HG03095 (cell line): ENCODE data around the gene NECAB3.
"Not testable (repeated sequence)": the region's sequence is repeated elsewhere in the genome, so short reads cannot be mapped to it uniquely, and the experiment has no call there.

ENCODE experiments used
- ATAC-seq: cut with Tn5 transposase; IDR thresholded peaks from one replicate; pipeline ENCODE4 v1.9.1; 2021; ENCODE audit warnings: moderate library complexity; ENCODE audit not compliant: unreplicated experiment

The NECAB3 gene

DNA sequence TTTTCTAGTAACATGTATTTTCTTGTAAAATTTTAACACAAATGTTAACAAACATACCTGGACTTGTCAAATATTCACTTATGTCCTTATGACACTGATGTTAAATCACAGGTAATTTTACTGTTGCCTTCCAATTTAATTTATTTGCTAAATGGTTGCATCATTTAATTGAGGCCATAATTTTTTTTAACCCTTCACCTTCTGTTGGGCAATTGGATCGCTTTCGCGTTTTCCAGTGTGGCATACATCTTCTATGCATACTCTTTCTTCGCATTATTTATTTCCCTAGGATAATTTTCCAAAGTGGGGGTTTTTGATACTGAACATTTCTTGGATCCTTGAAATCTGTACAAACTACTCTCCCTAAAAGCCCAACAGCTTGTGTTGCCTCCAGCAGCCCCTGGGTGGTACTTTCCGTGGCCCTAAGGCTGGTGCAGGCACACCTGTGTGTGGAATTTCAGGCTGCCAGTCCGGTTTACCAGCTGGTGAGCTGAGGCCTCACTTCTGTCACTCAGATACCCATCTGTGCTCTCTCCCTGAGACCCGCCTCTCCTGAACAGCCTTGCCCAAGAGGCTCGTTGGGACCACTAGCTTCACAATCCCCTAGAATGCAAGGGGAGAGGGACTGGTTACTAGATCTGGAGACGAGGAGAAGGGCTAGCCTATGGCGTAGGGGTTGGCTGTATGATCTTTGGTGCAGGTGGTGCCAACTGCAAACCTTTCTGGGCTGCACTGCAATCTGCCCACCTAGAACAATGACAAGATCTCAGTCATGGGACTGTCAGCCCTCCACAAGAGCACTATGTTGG is 23.3 kb downstream of the NECAB3 start:
- ATAC-seq = no peak

DNA sequence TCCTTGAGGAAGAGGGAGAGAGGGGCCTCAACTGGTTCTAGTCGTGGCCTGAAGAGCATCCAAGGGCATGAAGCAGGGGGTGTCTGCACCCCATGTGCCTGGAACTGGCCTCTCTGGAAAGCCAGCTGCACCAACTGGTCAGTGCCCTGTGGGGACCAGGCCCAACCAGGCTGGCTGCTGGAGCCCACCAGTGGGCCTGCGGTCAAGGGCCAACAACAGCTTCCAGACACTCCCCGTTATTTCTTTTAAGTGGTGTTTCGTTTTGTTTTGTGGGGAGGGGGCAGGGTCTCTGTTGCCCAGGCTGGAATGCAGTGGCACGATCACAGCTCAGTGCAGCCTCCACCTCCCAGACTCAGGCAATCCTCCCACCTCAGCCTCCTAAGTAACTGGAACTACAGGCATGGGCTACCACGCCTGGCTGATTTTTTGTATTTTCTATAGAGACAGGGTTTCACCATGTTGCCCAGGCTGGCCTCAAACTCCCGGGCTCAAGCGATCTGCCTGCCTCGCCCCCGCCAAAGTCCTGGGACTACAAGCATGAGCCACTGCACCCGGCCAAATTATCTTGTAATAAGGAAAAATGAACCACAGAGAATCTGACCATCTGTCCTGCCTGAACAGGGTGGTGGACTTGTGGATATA is 24.0 kb downstream of the NECAB3 start:
- no peak for ATAC-seq

DNA sequence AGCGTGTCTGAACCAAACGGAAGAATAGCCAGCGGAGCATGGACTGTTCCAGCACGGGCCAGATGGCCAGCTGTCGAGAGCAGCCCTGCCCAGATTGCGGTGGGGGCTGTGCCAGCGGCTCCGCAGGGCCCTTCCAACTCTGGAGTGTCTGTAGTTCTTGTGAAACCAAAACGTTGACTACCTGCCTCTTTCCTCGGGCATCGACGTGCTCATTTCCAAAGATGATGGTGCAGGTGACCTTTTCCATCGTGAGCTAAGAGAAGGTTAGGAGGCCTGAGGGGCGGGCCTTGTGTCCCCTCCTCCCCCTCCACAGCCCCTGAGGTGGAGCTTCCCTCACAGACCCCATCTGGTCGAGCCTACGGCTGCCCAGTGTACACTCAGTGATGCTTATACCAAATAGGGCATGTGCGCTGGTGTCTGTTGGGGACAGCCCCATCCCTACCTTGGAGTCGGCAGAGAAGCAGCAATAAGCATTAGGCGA is 25.0 kb downstream of the NECAB3 start:
- no peak for ATAC-seq

DNA sequence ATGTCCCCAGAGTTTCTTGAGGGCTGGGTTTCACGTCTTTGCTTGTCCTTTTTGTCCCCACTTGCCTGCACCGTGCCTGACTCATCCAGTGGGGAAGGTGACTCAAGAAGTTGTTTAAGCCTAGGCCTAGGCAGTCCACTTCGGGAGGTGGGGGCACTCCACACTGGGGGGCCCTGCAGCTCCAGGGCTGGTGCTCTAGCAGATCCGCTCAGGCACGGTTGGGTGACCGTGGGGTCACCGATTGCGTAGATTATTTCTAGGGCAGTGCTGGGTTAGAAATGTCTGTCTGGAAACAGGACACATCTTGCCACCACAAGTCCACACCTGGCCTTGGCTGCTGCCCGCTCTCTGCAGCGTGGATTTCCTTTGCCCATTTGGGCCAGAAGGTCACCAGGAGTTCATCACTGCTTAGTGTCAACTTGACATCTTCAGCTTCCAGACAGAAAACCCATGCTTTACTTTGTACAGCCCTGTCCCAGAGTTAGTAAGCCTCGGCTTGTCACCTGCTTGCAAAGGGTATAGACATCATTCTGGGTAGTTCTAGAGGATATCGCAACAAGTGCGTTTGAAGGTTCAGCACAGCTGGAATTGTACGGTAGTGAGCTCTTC is 25.7 kb downstream of the NECAB3 start:
- no peak for ATAC-seq

DNA sequence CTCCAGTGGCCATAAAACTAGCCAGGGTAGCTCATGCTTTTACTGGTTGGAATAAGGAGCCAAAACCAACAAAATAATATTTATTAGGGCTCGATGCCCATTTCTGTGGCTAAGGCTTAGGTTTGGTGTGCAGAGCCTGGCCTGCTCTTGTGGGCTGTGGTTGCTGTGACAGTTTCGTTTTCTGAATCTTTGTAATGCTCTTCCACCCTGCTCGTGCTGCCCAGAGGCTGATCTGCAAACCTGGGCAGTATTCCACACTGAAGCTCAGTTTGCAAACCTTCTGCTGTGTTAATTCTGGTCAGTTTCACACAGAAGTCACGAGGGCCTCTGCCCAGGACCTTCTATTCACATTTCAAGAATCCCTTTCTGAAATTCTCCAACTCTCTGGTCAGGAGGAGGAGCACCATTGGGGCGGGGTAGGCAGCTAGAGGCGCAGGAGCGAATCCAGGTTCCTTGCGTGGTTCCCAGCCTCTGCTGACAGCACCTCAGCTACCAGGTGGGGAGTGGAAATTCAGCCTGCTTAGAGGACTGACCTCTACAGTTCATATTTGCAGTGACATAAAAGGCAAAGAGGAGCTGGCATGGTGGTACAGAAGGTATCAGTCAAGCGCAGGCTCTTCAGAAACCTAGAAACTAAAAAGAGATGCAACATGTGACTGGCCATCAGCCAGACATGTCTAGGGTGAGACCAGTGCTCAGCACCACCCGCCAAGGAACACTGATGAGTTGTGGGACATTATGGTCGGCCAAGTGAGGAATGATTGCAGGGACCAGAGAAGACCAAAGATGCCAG is 26.4 kb downstream of the NECAB3 start:
- no peak for ATAC-seq

DNA sequence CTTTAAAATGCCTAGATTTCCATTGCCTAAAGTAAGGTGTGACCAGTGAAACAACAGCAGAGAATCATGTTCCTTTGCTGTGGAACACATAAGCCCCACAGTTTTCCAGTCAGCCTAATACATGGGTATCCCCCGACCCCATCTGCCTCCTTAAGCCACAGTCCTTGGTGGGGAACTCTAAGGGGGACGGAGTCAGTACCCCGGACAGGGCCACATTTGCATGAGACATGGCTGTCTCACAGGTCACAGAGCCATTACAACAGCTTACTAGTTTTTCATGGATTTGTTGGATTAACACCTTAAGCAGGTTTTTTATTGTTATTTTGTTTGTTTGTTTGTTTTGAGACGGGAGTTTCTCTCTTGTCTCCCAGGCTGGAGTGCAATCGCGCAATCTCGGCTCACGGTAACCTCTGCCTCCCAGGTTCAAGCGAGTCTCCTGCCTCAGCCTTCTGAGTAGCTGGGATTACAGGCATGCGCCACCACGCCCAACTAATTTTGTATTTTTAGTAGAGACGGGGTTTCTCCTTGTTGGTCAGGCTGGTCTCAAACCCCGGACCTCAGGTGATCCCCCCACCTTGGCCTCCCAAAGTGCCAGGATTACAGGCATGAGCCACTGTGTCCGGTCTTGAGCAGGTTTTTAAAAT is 27.1 kb downstream of the NECAB3 start:
- ATAC-seq = not testable (repeated sequence)

DNA sequence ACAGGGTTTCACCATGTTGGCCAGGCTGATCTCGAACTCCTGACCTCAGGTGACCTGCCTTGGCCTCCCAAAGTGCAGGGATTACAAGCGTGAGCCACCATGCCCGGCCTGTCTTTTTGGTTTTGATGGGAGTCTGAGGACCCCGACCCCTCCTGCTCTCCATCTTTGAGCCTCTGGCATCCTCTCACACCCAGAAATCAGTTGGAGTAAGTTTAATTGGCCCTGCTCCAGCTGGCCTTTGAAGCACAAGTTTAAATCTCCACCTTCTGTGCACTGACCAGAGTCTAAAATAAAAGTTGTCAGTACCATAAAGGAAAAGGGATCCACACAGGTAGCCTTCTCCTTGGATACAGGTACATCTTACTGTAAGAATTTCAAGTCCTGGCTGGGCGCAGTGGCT is 28.0 kb downstream of the NECAB3 start:
- no peak for ATAC-seq

DNA sequence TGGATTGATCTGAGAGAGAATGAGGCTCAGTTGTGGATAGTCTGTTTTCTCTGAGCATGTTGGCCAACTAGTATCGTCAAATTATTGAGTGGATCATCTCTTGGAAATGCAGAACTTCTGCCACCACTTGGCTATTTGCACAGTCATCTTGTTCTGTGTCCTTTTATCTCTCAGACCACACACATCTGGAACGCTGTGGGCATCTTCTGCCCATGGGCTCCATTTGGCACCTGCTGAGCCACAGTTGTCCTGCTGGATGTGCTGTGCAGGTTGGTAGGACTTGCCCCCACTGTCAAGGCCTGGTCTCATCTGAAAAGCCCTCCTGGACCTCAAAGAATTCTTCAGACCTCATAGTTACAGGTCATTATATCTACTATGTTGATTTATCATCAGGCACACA is 28.8 kb downstream of the NECAB3 start:
- ATAC-seq = no peak

DNA sequence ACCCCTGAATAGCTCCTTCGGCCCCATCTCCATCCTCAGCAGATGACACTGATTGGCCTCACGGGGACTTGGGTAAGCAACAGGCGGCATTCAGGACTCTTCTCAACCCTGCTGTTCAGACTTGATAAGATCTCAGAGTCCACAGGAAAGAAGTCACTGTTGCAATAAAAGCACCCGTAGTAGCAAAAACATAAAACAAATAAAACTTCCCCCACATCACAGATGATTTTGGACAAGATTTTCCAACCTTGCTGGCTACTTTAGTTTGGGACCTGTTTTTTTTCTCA is 29.2 kb downstream of the NECAB3 start:
- ATAC-seq = no peak

DNA sequence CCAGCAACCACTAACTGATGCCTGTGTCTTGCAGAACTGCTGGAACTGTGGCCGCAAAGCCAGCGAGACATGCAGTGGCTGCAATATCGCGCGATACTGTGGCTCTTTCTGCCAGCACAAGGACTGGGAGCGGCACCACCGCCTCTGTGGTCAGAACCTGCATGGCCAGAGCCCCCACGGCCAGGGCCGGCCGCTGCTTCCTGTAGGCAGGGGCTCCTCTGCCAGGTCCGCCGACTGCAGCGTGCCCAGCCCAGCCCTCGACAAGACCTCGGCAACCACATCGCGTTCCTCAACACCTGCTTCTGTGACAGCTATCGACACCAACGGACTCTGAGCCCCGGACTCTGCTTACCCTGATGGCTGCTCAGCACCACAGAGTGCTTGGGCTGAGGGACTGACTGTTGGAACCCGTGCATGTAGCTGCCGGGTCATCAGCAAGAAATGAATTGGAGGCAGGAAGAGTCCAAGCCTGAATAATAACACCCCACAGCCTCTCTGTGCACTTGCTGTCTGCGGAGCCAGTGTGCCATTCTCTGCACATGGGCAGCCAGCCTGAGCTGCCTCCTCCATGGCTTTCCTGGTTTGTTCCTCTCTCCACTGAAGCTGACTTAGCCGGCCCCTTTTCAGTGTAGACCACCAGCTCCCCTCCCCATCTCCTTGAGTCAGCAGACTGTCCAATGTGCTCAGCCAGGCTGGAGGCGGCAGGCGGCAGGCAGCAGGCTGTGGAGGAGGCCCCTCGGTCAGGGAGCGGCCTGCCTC is 29.7 kb downstream of the NECAB3 start:
- no peak for ATAC-seq

DNA sequence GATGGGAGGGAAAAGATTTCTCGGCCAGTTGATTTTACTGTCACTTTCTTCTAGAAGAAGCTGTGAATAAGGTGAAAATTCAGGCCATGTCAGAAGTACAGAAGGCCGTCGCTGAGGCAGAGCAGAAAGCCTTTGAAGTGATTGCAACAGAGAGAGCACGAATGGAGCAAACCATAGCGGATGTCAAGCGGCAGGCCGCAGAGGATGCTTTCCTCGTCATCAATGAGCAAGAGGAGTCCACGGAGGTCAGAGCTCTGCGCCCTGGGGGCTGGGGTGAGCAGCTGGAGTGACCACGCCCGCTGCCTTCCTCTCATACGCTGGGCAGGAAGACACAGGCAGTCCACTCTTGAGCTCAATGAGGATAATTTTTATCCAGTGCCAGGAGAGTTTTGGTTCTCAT is 33.9 kb downstream of the NECAB3 start:
- ATAC-seq = no peak

DNA sequence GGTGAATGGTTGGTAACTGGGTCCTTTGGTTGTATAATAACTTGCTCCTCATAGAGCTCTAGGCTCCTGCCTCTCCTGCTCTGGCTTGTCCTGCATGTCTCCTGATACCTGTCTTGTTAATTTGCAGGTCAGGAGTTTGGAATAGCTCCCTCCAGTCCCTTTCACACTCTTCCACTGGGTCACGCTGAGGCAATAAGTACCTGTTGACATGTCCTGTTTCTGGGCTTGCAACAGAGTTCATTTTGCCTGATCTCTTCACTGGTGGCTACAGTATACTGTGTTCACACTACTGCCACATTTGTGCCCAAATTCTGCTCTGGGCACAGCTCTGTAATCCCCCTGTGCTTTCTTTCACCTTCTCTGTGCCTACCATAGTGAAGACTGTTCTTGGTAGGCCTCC is 37.5 kb downstream of the NECAB3 start:
- ATAC-seq = no peak

DNA sequence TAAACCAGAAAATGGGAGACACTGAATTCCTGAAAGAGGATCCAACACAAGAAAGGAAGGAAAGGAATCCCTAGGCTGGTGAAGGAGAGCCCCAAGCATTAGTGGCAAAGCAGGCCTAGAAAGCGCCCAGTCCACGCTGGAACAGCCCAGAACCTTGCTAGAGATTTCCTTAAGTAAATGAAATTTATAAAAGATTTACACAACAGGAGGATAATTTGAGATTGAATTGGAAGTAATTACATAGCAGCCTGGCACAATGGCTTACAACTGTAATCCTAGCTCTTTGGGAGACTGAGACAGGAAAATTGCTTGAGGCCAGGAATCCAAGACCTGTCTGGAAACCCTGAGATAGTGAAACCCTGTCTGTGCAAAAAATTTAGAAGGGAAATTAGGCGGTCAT is 38.9 kb downstream of the NECAB3 start:
- ATAC-seq = no peak

DNA sequence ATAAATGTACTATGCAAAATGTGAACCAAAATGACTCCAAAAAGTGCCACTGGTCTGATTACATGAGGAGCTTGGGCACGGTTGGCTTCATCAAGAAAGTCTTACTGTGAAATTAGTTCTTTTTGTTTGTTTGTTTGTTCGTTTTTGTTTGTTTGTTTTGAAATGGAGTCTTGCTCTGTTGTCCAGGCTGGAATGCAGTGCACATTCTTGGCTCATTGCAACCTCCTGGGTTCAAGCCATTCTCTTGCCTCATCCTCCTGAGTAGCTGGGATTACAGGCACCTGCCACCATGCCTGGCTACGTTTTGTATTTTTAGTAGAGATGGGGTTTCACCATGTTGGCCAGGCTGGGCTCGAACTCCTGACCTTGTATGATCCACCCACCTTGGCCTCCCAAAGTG is 42.3 kb downstream of the NECAB3 start:
- ATAC-seq = not testable (repeated sequence)

DNA sequence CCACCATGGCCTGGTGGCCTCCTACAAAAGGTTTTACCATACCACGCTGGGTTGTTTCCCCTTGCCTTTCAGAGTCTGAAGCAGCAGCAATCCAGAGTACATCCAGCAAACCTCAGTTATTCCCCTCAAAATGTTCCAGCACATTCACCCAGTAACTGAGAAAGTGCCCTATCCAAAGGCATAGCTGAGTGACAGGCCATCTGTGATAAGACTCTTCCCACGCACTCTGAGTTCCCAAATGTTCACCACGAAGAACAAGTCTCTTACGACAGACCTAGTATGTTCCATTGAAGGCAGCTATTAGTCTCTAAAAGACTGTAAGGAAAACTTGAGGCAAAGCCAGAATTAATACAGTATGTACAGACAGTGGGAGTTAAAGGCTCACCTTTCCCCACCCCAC is 43.7 kb downstream of the NECAB3 start:
- ATAC-seq = no peak

DNA sequence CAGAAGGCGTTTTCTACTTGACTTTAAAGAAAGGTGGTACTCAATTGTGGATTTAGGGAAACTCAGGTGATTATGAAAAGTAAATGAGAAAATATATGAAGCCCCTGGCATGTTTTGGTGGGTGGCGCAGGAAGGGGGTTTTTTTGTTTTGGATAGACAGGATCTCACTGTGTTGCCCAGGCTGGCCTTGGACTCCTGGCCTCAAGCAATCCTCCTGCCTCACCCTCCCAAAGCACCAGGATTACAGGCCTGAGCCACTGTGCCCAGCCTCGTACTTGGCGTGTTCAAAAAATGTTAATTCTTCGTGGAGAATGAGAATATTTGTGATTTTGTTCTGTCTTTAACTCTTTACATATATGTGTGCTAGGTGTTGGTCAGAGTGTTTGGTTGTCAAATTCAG is 44.2 kb downstream of the NECAB3 start:
- ATAC-seq = no peak

DNA sequence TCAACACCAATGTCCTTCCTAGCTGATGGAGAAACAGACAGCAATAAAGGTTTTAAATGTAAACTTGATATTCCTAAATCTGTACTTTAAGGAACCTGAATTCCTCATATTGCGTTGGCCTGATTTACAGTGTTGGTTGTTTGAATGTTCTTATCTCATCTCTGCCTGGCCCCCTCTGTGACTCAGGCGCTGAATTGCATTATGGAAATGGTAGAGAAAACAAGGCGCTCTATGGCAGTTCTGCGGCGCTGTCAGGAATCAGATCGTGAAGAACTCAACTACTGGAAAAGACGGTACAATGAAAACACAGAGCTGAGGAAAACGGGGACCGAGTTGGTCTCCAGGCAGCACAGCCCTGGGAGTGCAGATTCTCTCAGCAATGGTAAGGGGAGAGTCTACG is 44.7 kb downstream of the NECAB3 start:
- no peak for ATAC-seq

DNA sequence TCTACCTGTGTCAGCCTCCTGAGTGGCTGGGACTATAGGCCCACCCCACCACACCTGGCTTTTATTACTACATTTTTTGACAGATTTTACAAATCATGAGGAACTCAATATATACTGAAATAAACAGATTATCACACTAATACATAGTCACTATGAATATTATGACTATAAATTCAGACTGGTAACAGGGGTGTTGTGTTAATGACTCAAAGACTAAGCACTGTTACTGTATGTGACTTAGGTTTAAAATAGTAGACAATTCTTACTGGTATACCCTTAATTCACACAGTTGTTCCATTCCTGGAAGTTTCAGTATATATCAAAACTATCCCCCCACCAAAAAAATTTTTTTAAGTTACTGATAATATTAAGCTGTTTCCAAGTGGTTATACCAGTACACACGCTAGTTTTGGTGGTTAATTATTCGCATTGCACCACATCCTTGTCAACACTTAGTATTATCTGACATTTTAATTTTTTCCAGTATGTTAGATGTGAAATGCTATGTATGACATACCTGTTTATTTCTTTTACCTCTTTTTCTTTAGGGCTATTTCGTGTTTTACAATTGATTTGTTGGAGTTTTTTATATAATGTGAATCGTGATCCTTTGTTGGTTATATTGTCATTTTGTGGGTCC is 46.5 kb downstream of the NECAB3 start:
- no peak for ATAC-seq

DNA sequence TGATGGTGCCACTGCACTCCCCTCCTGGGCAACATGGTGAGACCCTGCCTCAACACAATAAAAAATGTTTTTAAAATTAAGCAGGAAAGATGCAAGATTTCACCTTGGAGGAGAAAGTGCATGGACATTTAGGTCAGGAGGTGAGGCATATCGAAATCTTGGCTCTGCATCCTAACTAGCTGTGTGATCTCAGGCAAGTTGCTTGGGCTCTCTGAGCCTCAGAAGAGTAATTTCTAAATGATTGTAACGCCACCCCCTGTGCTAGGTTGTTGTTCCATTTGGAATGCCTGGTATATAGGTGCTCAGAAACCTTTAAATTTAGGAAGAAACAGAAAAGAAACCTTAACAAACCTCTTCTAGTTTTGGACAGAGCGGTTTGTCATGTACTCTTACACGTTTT is 48.0 kb downstream of the NECAB3 start:
- ATAC-seq = no peak

DNA sequence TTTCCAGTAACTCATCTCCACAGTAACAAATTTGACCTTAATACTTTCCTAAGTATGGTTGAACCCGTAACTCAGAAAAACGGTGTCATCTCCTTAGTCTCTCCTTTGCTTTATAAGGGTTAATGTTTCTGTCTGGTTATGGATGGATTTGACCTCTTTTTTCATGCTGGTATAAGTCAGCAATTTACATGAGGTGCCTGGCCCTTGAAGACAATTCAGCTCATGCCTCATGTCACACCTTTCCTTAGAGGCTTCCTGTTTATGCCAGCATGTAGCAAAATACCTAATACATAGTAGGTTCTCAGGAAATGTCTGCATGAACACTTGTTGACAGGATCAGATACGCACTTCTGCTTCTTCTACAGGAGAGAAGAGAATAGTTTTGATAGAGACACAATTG is 49.8 kb downstream of the NECAB3 start:
- ATAC-seq = no peak
